ENCODE results near the gene RBBP6.

DNA sequence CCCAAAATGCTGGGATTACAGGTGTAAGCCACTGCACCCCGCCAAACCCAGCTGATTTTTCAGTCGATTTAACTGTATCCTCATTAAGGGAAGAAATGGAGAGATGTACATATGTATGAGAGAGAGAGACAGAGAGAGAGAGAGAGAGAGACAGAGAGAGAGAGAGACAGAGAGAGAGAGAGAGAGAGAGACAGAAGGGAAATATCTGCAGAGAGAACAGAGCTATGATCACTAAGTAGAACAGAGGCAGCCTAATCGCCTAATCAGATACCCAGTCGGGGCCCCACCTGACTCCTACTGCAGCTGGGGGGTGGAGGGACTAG, 70.0 kb downstream of the RBBP6 start:
- TF ChIP-seq, protein P1, sequence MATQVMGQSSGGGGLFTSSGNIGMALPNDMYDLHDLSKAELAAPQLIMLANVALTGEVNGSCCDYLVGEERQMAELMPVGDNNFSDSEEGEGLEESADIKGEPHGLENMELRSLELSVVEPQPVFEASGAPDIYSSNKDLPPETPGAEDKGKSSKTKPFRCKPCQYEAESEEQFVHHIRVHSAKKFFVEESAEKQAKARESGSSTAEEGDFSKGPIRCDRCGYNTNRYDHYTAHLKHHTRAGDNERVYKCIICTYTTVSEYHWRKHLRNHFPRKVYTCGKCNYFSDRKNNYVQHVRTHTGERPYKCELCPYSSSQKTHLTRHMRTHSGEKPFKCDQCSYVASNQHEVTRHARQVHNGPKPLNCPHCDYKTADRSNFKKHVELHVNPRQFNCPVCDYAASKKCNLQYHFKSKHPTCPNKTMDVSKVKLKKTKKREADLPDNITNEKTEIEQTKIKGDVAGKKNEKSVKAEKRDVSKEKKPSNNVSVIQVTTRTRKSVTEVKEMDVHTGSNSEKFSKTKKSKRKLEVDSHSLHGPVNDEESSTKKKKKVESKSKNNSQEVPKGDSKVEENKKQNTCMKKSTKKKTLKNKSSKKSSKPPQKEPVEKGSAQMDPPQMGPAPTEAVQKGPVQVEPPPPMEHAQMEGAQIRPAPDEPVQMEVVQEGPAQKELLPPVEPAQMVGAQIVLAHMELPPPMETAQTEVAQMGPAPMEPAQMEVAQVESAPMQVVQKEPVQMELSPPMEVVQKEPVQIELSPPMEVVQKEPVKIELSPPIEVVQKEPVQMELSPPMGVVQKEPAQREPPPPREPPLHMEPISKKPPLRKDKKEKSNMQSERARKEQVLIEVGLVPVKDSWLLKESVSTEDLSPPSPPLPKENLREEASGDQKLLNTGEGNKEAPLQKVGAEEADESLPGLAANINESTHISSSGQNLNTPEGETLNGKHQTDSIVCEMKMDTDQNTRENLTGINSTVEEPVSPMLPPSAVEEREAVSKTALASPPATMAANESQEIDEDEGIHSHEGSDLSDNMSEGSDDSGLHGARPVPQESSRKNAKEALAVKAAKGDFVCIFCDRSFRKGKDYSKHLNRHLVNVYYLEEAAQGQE (IDR thresholded peaks at IDR 0.05; ENCODE audit: low read depth, low read length): no peak
- TF ChIP-seq, protein P2, sequence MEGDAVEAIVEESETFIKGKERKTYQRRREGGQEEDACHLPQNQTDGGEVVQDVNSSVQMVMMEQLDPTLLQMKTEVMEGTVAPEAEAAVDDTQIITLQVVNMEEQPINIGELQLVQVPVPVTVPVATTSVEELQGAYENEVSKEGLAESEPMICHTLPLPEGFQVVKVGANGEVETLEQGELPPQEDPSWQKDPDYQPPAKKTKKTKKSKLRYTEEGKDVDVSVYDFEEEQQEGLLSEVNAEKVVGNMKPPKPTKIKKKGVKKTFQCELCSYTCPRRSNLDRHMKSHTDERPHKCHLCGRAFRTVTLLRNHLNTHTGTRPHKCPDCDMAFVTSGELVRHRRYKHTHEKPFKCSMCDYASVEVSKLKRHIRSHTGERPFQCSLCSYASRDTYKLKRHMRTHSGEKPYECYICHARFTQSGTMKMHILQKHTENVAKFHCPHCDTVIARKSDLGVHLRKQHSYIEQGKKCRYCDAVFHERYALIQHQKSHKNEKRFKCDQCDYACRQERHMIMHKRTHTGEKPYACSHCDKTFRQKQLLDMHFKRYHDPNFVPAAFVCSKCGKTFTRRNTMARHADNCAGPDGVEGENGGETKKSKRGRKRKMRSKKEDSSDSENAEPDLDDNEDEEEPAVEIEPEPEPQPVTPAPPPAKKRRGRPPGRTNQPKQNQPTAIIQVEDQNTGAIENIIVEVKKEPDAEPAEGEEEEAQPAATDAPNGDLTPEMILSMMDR (IDR thresholded peaks at IDR 0.05): no peak
- TF ChIP-seq ELF1 (IDR thresholded peaks at IDR 0.05) (no peak), TAF1 (IDR thresholded peaks at IDR 0.05; ENCODE audit: borderline replicate concordance, low read depth, low read length) (no peak), POLR2AphosphoS5 (IDR thresholded peaks at IDR 0.05; ENCODE audit: low read depth, low read length) (no peak), CHD2 (IDR thresholded peaks at IDR 0.05; ENCODE audit: low read length, partially characterized antibody) (no peak), USF1 (IDR thresholded peaks at IDR 0.05; ENCODE audit: borderline replicate concordance, low read depth) (no peak), USF2 (IDR thresholded peaks at IDR 0.05; ENCODE audit: borderline replicate concordance, low read depth, low read length) (no peak), RAD21 (IDR thresholded peaks at IDR 0.05; ENCODE audit: low read length) (no peak), TCF12 (IDR thresholded peaks at IDR 0.05) (no peak), YY1 (IDR thresholded peaks at IDR 0.05; ENCODE audit: low read depth) (no peak)
- TF ChIP-seq, protein P3, sequence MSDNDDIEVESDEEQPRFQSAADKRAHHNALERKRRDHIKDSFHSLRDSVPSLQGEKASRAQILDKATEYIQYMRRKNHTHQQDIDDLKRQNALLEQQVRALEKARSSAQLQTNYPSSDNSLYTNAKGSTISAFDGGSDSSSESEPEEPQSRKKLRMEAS (IDR thresholded peaks at IDR 0.05; ENCODE audit: low read depth): no peak
